ENCODE results near the gene PLCB3. TPM values are rescaled to one million over a fixed set of nuclear protein-coding genes. Genes with fewer than 3 reads are reported as not detected.

PLCB3 gene
- total and polyA plus RNA-seq, 2 of the 13 experiments (the other 11 are each of a cell fraction or from before 2014, with no cell fraction given) = 7.5 to 13.8 TPM

DNA sequence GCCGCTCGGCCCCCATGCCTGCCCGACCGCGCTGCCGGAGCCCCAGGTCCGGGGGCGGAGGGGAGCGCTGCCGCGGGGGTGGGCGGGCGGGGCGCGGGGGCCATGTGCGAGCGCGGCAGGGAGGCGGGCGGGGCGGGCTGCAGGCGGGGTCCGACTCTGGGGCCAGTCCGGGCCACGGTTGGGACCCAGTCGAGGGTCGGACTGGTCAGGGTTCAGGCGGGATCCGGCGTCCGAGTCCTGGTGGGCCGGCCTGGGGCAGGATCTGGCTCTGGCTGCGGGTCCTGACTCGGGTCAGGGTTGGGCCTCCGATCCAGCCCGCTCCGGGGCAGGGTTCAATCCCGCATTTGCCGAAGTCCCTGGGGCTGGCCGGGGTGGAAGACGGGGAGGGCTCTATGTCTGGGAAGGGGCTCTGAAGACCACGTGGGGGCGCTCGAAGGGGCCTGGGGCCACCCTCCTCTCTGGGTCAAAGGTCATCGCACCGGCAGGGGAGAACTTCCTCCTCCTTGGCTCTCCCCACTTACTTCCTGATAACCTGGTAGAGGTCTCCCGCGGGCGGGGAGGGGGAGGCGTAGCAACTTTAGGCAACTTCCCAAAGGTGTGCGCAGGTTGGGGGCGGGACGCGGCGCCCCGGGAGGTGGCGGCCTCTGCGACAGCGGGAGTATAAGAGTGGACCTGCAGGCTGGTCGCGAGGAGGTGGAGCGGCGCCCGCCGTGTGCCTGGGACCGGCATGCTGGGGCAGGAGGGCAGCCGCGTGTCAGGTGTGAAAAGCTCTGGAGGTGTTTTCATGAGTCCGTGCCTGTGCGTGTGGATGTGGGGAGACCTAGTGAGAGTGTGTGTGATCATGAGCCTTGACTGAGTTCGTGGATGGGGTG is 54.6 kb downstream of the PLCB3 start (continued):
- TF ChIP-seq, protein P1, sequence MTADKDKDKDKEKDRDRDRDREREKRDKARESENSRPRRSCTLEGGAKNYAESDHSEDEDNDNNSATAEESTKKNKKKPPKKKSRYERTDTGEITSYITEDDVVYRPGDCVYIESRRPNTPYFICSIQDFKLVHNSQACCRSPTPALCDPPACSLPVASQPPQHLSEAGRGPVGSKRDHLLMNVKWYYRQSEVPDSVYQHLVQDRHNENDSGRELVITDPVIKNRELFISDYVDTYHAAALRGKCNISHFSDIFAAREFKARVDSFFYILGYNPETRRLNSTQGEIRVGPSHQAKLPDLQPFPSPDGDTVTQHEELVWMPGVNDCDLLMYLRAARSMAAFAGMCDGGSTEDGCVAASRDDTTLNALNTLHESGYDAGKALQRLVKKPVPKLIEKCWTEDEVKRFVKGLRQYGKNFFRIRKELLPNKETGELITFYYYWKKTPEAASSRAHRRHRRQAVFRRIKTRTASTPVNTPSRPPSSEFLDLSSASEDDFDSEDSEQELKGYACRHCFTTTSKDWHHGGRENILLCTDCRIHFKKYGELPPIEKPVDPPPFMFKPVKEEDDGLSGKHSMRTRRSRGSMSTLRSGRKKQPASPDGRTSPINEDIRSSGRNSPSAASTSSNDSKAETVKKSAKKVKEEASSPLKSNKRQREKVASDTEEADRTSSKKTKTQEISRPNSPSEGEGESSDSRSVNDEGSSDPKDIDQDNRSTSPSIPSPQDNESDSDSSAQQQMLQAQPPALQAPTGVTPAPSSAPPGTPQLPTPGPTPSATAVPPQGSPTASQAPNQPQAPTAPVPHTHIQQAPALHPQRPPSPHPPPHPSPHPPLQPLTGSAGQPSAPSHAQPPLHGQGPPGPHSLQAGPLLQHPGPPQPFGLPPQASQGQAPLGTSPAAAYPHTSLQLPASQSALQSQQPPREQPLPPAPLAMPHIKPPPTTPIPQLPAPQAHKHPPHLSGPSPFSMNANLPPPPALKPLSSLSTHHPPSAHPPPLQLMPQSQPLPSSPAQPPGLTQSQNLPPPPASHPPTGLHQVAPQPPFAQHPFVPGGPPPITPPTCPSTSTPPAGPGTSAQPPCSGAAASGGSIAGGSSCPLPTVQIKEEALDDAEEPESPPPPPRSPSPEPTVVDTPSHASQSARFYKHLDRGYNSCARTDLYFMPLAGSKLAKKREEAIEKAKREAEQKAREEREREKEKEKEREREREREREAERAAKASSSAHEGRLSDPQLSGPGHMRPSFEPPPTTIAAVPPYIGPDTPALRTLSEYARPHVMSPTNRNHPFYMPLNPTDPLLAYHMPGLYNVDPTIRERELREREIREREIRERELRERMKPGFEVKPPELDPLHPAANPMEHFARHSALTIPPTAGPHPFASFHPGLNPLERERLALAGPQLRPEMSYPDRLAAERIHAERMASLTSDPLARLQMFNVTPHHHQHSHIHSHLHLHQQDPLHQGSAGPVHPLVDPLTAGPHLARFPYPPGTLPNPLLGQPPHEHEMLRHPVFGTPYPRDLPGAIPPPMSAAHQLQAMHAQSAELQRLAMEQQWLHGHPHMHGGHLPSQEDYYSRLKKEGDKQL (CRISPR knock-in tag; IDR thresholded peaks at IDR 0.05; ENCODE audit: low read depth) = no peak
- TF ChIP-seq ZNF775 (CRISPR knock-in tag; IDR thresholded peaks at IDR 0.05; ENCODE audit: borderline replicate concordance) (no peak), MED1 (CRISPR knock-in tag; IDR thresholded peaks at IDR 0.05) (no peak), THRA (CRISPR knock-in tag; IDR thresholded peaks at IDR 0.05; ENCODE audit: borderline replicate concordance) (0 out of 2 replicates have a peak, but pooled peaks have one; percentile 19), ZNF781 (CRISPR knock-in tag; IDR thresholded peaks at IDR 0.05; ENCODE audit: borderline replicate concordance, not compliant biosample characterization) (no peak), NFYB (CRISPR knock-in tag; IDR thresholded peaks at IDR 0.05) (no peak), RFXAP (CRISPR knock-in tag; IDR thresholded peaks at IDR 0.05; ENCODE audit: borderline replicate concordance) (no peak), ZNF18 (CRISPR knock-in tag; IDR thresholded peaks at IDR 0.05; ENCODE audit: insufficient replicate concordance) (peak; percentile 99), ADNP (CRISPR knock-in tag; IDR thresholded peaks at IDR 0.05) (no peak), TEAD2 (CRISPR knock-in tag; IDR thresholded peaks at IDR 0.05) (no peak), SMAD1 (CRISPR knock-in tag; IDR thresholded peaks at IDR 0.05; ENCODE audit: borderline replicate concordance, low read depth) (no peak), SAFB2 (CRISPR knock-in tag; IDR thresholded peaks at IDR 0.05; ENCODE audit: borderline replicate concordance, low read depth) (no peak)
- TF ChIP-seq, protein P2, sequence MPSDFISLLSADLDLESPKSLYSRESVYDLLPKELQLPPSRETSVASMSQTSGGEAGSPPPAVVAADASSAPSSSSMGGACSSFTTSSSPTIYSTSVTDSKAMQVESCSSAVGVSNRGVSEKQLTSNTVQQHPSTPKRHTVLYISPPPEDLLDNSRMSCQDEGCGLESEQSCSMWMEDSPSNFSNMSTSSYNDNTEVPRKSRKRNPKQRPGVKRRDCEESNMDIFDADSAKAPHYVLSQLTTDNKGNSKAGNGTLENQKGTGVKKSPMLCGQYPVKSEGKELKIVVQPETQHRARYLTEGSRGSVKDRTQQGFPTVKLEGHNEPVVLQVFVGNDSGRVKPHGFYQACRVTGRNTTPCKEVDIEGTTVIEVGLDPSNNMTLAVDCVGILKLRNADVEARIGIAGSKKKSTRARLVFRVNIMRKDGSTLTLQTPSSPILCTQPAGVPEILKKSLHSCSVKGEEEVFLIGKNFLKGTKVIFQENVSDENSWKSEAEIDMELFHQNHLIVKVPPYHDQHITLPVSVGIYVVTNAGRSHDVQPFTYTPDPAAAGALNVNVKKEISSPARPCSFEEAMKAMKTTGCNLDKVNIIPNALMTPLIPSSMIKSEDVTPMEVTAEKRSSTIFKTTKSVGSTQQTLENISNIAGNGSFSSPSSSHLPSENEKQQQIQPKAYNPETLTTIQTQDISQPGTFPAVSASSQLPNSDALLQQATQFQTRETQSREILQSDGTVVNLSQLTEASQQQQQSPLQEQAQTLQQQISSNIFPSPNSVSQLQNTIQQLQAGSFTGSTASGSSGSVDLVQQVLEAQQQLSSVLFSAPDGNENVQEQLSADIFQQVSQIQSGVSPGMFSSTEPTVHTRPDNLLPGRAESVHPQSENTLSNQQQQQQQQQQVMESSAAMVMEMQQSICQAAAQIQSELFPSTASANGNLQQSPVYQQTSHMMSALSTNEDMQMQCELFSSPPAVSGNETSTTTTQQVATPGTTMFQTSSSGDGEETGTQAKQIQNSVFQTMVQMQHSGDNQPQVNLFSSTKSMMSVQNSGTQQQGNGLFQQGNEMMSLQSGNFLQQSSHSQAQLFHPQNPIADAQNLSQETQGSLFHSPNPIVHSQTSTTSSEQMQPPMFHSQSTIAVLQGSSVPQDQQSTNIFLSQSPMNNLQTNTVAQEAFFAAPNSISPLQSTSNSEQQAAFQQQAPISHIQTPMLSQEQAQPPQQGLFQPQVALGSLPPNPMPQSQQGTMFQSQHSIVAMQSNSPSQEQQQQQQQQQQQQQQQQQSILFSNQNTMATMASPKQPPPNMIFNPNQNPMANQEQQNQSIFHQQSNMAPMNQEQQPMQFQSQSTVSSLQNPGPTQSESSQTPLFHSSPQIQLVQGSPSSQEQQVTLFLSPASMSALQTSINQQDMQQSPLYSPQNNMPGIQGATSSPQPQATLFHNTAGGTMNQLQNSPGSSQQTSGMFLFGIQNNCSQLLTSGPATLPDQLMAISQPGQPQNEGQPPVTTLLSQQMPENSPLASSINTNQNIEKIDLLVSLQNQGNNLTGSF (CRISPR knock-in tag; IDR thresholded peaks at IDR 0.05) = no peak
